K562 (cell line): ENCODE data around the gene PAQR7. TPM values are rescaled to one million over a fixed set of nuclear protein-coding genes. Genes with fewer than 3 reads are reported as not detected.

ENCODE experiments used
- EP400 ChIP-seq: fragments of 450-650 bp; IDR thresholded peaks from 2 replicates; pipeline ENCODE4 v1.6.1; 2017; ENCODE audit warnings: antibody characterized with exemption, mild to moderate bottlenecking, moderate library complexity
- POLR2G ChIP-seq: fragments of 200-400 bp; formaldehyde crosslinking; IDR thresholded peaks from 2 replicates; pipeline ENCODE4 v1.6.1; 2017; ENCODE audit warnings: low read depth, mild to moderate bottlenecking, antibody characterized with exemption, low read length, moderate library complexity
- RBFOX2 ChIP-seq: fragments of 200-400 bp; formaldehyde crosslinking; IDR thresholded peaks from 2 replicates; pipeline ENCODE4 v1.6.1; 2017; ENCODE audit warnings: low read depth, mild to moderate bottlenecking, low read length, moderate library complexity
- SMAD1 ChIP-seq: fragments of 150-350 bp; IDR thresholded peaks from 2 replicates; pipeline ENCODE4 v1.6.1; 2014; ENCODE audit warnings: low read length, low read depth; ENCODE audit not compliant: partially characterized antibody
- SMAD3 ChIP-seq: fragments of 450-650 bp; formaldehyde crosslinking; conservative IDR thresholded peaks from 2 replicates; pipeline ENCODE4 v1.4.0; 2020; ENCODE audit warnings: mild to moderate bottlenecking
- TRIM28 ChIP-seq: fragments of 450-650 bp; IDR thresholded peaks from 2 replicates; pipeline ENCODE4 v1.6.1; 2017
- ZBED1 ChIP-seq: IDR thresholded peaks from 2 replicates; pipeline ENCODE4 v1.6.1; 2014
- ZNF212 ChIP-seq: fragments of 450-650 bp; formaldehyde crosslinking; IDR thresholded peaks from 2 replicates; pipeline ENCODE4 v1.4.0; 2020; ENCODE audit warnings: mild to moderate bottlenecking
- ZNF239 ChIP-seq: fragments of 250-450 bp; sonication (Bioruptor Pico); IDR thresholded peaks from 2 replicates; pipeline ENCODE4 v1.4.0; 2020; ENCODE audit warnings: mild to moderate bottlenecking
- polyA plus RNA-seq, 8 experiments: library from polyadenylated mRNA; depleted of rRNA in 4 of 8; stranded (reverse) in 5 of 8; unstranded in 3 of 8; fragments of >200 nt; fragmentation: Nextera tagmentation in 2 of 8; fragmentation: Illumina TruSeq in 1 of 8; extraction: Ambion mirVana in 2 of 8; extraction: Trizol in 1 of 8; gene quantifications; 2 replicates each; pipeline versions ENCODE4 v1.2.1 to v1.2.3, GENCODE V29; 2011 to 2014; ENCODE audit warnings: inconsistent platforms in 1 of 8, missing spikeins in 1 of 8
- total RNA-seq, 7 experiments: library from RNA; depleted of rRNA in 6 of 7; stranded (reverse); fragments of >200 nt in 6 of 7; fragmentation: Illumina TruSeq in 2 of 7; extraction: Trizol in 2 of 7; gene quantifications; 2 replicates each; pipeline versions ENCODE4 v1.2.1 to v1.2.3, GENCODE V29; 2011 to 2021; ENCODE audit warnings: low replicate concordance in 1 of 7
- TF ChIP-seq, protein P1 (sequence below): sonication (generic); formaldehyde crosslinking; IDR thresholded peaks from 2 replicates; pipeline ENCODE4 v1.8.1; 2023; ENCODE audit warnings: mild to moderate bottlenecking, missing genetic modification reagents
- TF ChIP-seq, protein P2 (sequence below): fragments of 150-350 bp; IDR thresholded peaks from 2 replicates; pipeline ENCODE4 v1.6.1; 2014; ENCODE audit warnings: low read depth, mild to moderate bottlenecking, low read length, borderline replicate concordance

The PAQR7 gene
- total and polyA plus RNA-seq, 9 of the 15 experiments (the other 6 are each of a cell fraction or from before 2014, with no cell fraction given) = 1.1 to 5.2 (median 2.6) TPM

GRCh38 chr1:25863486-25864262 lies 11.8 kb downstream of the PAQR7 start (continued):
- no peak for TF ChIP-seq EP400
- TF ChIP-seq ZNF239 (CRISPR knock-in tag) = no peak
- no peak for TF ChIP-seq TRIM28
- TF ChIP-seq, protein P1, sequence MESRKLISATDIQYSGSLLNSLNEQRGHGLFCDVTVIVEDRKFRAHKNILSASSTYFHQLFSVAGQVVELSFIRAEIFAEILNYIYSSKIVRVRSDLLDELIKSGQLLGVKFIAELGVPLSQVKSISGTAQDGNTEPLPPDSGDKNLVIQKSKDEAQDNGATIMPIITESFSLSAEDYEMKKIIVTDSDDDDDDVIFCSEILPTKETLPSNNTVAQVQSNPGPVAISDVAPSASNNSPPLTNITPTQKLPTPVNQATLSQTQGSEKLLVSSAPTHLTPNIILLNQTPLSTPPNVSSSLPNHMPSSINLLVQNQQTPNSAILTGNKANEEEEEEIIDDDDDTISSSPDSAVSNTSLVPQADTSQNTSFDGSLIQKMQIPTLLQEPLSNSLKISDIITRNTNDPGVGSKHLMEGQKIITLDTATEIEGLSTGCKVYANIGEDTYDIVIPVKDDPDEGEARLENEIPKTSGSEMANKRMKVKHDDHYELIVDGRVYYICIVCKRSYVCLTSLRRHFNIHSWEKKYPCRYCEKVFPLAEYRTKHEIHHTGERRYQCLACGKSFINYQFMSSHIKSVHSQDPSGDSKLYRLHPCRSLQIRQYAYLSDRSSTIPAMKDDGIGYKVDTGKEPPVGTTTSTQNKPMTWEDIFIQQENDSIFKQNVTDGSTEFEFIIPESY = peak; percentile 98
- TF ChIP-seq ZNF212 (CRISPR knock-in tag) = no peak
- peak; percentile 37; the same call in 1 of the 2 replicates for TF ChIP-seq RBFOX2
- TF ChIP-seq, protein P2, sequence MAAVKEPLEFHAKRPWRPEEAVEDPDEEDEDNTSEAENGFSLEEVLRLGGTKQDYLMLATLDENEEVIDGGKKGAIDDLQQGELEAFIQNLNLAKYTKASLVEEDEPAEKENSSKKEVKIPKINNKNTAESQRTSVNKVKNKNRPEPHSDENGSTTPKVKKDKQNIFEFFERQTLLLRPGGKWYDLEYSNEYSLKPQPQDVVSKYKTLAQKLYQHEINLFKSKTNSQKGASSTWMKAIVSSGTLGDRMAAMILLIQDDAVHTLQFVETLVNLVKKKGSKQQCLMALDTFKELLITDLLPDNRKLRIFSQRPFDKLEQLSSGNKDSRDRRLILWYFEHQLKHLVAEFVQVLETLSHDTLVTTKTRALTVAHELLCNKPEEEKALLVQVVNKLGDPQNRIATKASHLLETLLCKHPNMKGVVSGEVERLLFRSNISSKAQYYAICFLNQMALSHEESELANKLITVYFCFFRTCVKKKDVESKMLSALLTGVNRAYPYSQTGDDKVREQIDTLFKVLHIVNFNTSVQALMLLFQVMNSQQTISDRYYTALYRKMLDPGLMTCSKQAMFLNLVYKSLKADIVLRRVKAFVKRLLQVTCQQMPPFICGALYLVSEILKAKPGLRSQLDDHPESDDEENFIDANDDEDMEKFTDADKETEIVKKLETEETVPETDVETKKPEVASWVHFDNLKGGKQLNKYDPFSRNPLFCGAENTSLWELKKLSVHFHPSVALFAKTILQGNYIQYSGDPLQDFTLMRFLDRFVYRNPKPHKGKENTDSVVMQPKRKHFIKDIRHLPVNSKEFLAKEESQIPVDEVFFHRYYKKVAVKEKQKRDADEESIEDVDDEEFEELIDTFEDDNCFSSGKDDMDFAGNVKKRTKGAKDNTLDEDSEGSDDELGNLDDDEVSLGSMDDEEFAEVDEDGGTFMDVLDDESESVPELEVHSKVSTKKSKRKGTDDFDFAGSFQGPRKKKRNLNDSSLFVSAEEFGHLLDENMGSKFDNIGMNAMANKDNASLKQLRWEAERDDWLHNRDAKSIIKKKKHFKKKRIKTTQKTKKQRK = no peak
- peak; percentile 44 for TF ChIP-seq POLR2G
- TF ChIP-seq SMAD3 (CRISPR knock-in tag) = no peak
- TF ChIP-seq SMAD1 = no peak
- no peak for TF ChIP-seq ZBED1
